Subcutaneous adipose tissue (tissue), 4 donors: ENCODE data around the gene NCKAP5. TPM values are rescaled to one million over a fixed set of nuclear protein-coding genes. Genes with fewer than 3 reads are reported as not detected.

Source experiments
- total RNA-seq, 4 donors: library from RNA; depleted of rRNA; stranded (reverse); fragments of >200 nt; gene quantifications; one replicate each; pipeline ENCODE4 v1.1.0, GENCODE V29; 2016
- TF ChIP-seq, protein P1 (sequence below): fragments of 450-650 bp; IDR thresholded peaks from one replicate; pipeline ENCODE4 v1.5.1; 2016; ENCODE audit warnings: low read depth, mild to moderate bottlenecking, control low read depth, antibody characterized with exemption, moderate library complexity

The NCKAP5 gene
- total RNA-seq, 4 donors from 2014 or later: 1.5 to 6.4 (median 3.8) TPM

DNA sequence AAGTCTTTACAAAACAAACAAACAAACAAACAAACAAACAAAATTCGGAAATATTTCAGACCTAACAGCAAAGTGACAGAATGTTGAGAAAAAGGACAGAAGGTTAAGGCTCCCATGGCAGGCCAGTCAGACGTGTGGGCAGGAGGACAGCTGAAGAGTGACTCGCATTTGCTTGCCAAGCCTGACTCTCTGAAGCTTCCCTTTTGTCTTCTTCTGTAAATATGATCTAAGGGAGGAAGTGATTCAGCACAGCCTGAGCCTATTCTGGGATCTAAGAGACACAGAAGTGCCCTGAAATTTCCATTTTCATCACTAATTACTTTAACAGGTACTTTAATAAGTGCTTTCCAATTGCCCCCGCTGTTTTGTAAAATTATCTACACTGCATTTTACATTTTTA lies 764.2 kb downstream of the NCKAP5 start:
- TF ChIP-seq, protein P1, sequence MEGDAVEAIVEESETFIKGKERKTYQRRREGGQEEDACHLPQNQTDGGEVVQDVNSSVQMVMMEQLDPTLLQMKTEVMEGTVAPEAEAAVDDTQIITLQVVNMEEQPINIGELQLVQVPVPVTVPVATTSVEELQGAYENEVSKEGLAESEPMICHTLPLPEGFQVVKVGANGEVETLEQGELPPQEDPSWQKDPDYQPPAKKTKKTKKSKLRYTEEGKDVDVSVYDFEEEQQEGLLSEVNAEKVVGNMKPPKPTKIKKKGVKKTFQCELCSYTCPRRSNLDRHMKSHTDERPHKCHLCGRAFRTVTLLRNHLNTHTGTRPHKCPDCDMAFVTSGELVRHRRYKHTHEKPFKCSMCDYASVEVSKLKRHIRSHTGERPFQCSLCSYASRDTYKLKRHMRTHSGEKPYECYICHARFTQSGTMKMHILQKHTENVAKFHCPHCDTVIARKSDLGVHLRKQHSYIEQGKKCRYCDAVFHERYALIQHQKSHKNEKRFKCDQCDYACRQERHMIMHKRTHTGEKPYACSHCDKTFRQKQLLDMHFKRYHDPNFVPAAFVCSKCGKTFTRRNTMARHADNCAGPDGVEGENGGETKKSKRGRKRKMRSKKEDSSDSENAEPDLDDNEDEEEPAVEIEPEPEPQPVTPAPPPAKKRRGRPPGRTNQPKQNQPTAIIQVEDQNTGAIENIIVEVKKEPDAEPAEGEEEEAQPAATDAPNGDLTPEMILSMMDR: no peak

DNA sequence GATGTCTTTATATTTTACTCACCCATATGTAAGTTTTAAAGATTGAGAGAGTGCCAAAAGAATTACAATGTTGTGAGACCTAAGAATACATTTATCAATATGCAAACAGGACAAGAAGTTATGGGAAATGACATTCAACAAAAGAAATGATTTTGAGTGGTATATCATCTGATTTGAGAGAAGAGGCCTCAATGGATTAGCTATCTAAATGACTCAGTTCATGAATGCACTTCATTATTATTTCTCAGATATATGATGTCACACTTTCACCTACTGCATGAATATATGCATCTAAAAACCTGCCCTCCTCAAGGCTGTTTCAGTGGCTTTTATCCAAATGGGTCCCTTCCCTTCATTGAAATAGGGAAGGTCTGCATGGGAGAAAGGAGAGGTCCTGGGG lies 769.9 kb downstream of the NCKAP5 start:
- TF ChIP-seq, protein P1: no peak

DNA sequence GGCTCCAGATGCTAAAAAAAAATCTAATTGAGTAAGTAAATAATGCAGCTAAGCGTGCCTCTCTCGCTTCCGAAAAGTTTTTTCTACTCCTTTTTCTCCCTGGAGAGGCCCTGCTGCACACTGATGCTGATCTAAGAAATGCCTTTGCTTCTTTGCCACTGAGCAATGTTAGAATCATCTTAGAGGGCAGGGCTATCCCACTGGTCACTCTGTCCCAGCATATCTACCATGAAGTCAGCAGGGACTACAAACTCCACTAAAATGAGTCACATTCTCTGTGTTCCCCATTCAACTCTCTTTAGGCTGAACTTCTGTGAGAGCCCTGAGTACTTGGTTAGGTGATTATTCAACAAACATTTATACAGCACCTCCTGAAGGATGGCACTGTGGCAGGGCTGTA lies 770.7 kb downstream of the NCKAP5 start:
- TF ChIP-seq, protein P1: no peak

GRCh38 chr2:132797071-132797470 lies 771.2 kb downstream of the NCKAP5 start:
- TF ChIP-seq, protein P1: no peak

DNA sequence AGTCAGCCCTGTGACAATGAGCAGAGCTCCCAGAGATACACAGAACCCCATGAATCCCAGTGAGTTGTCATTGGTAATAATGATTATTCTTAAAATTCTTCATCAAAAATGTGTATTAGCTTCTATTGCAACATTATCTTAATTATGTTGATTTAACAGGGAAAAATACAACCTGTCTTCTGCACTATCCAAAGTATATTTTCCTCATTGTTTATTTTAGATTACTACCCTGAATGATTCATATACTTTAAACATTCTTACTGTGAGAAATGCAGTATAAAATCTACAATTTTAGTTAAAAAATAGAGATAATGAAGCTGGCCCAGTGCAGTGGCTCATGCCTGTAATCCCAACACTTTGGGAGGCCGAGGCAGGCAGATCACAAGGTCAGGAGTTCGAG lies 773.0 kb downstream of the NCKAP5 start:
- TF ChIP-seq, protein P1: no peak

DNA sequence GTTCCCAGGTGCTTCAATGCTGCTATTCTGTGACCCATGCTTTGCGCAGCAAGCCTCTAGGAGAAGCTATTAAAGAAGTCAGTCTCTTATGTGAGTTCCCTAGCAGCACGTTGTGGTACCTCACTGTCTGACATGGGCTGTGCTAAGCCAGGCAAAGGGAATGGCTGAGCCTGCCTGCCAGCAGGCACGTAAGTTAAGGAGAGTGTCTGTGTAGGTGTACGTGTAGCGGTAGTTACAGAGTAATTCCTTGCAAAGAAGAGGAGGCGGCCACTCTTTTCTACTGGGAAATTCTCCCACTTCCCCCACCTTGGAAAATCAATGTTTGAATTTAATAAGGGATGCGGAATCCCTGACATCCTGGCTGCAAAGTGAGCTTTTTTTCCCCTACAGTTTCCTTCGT lies 774.7 kb downstream of the NCKAP5 start:
- TF ChIP-seq, protein P1: no peak

DNA sequence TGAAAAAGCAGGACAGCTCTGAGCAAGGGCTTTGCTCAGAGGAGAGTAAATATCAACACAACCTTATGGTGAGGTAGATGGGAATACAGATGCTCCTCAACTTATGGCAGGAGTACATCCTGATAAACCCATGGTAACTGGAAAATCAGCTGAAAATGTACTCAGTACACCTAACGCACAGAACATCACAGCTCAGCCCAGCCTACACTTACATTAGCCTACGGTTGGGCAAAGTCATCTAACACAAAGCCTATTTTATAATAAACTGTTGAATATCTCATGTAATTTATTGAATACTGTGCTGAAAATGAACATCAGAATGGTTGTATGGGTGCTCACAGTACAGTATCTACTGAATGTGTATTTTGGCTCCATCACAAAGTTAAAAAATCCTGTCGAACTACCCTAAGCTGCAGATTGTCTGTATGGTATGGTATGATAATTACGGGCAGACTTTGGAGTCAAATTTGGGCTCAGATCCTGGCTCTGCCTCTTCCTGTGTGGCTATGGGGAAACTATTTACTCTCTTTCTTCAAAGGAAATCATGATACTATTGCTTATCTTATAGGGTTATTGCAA lies 778.0 kb downstream of the NCKAP5 start:
- TF ChIP-seq, protein P1: no peak
